Astrocyte of the spinal cord (primary cell): ENCODE measurements around the gene TPK1.

Source experiments
- DNase-seq: peaks from one replicate; pipeline ENCODE4 v3.0.0; 2011; ENCODE audit warnings: low read depth, low spot score
- H3K4me3 ChIP-seq: 2 replicates; pipeline ENCODE4 v1.5.1; 2011; ENCODE audit warnings: low read depth, mild to moderate bottlenecking, low read length, moderate library complexity
- CTCF ChIP-seq: IDR thresholded peaks from 2 replicates; pipeline ENCODE4 v1.5.1; 2012; ENCODE audit warnings: low read depth, mild to moderate bottlenecking, low read length, inconsistent platforms
- in situ Hi-C: cut with HindIII; loops from 2 replicates; pipeline ENCODE4 v1.10.0; 2017; ENCODE audit warnings: low sequenced_read_pairs

TPK1 gene

GRCh38 chr7:144632724-144633123, 203.1 kb downstream of the TPK1 start:
- in situ Hi-C loops = no loop called here
- TF ChIP-seq CTCF = no peak
- no peak overlapping the region for H3K4me3 ChIP-seq
- DNase-seq = no peak

GRCh38 chr7:144629598-144629997, 206.3 kb downstream of the TPK1 start:
- in situ Hi-C loops = no loop called here
- no peak for DNase-seq
- H3K4me3 ChIP-seq = no peak overlapping the region
- no peak for TF ChIP-seq CTCF

GRCh38 chr7:144629011-144629410, 206.8 kb downstream of the TPK1 start:
- TF ChIP-seq CTCF = no peak
- in situ Hi-C loops = no loop called here
- no peak for DNase-seq
- H3K4me3 ChIP-seq = no peak overlapping the region

GRCh38 chr7:144628176-144628575, 207.7 kb downstream of the TPK1 start:
- no peak for DNase-seq

GRCh38 chr7:144622745-144623144, 213.1 kb downstream of the TPK1 start:
- no peak for DNase-seq
- TF ChIP-seq CTCF = no peak
- in situ Hi-C loops = no loop called here
- no peak overlapping the region for H3K4me3 ChIP-seq

More at GRCh38 chr7:144628176-144628575, 207.7 kb downstream of the TPK1 start:
- in situ Hi-C loops = no loop called here
- H3K4me3 ChIP-seq = no peak overlapping the region
- TF ChIP-seq CTCF = no peak

- H3K4me3 ChIP-seq = no peak overlapping the region
- no peak for DNase-seq
- no peak for TF ChIP-seq CTCF
- in situ Hi-C loops = no loop called here
These were observed 229.6 kb downstream of the TPK1 start for GRCh38 chr7:144606261-144606660.

GRCh38 chr7:144596953-144597352, 238.9 kb downstream of the TPK1 start:
- no peak overlapping the region for H3K4me3 ChIP-seq
- no peak for DNase-seq
- TF ChIP-seq CTCF = no peak
- in situ Hi-C loops = no loop called here
